GM18519 (cell line): ENCODE measurements around the gene CITED1.

ENCODE experiments used
- ATAC-seq: cut with Tn5 transposase; IDR thresholded peaks from one replicate; pipeline ENCODE4 v1.9.1; 2021; ENCODE audit warnings: mild to moderate bottlenecking, moderate library complexity; ENCODE audit not compliant: unreplicated experiment, low FRiP score

The CITED1 gene

GRCh38 chrX:72271812-72272211 lies 33.9 kb downstream of the CITED1 start:
- ATAC-seq = no peak

- no peak for ATAC-seq
These were observed 34.5 kb downstream of the CITED1 start for GRCh38 chrX:72271091-72271788.

GRCh38 chrX:72270316-72270866 lies 35.3 kb downstream of the CITED1 start:
- no peak for ATAC-seq

GRCh38 chrX:72269671-72270251 lies 36.0 kb downstream of the CITED1 start:
- no peak for ATAC-seq

GRCh38 chrX:72268597-72269365 lies 36.9 kb downstream of the CITED1 start:
- no peak for ATAC-seq

- ATAC-seq = no peak
These were observed 40.5 kb downstream of the CITED1 start for GRCh38 chrX:72265263-72265662.

GRCh38 chrX:72262077-72262476 lies 43.6 kb downstream of the CITED1 start:
- no peak for ATAC-seq

- no peak for ATAC-seq
These were observed 45.3 kb downstream of the CITED1 start for GRCh38 chrX:72260448-72260847.

GRCh38 chrX:72258174-72258573 lies 47.5 kb downstream of the CITED1 start:
- ATAC-seq = no peak

- no peak for ATAC-seq
These were observed 49.9 kb downstream of the CITED1 start for GRCh38 chrX:72255864-72256263.

- no peak for ATAC-seq
These were observed 50.3 kb downstream of the CITED1 start for GRCh38 chrX:72255445-72255844.

GRCh38 chrX:72254816-72255215 lies 50.9 kb downstream of the CITED1 start:
- no peak for ATAC-seq

- no peak for ATAC-seq
These were observed 52.0 kb downstream of the CITED1 start for GRCh38 chrX:72253686-72254085.
